BLaER1 treated with 17β-estradiol and CSF1 and Interleukin-3, amounts not matched to agents 10 nM and 100 nM (cell line): ENCODE results near the gene TMEM181.

Source experiments
- H3K27ac ChIP-seq, 11 experiments: shearing (Covaris generic); formaldehyde crosslinking; 2 replicates each; pipeline ENCODE4 v1.8.1; 2022
- H3K27me3 ChIP-seq, 11 experiments: shearing (Covaris generic); formaldehyde crosslinking; 2 replicates each; pipeline ENCODE4 v1.8.1; 2022
- H3K36me3 ChIP-seq, 11 experiments: shearing (Covaris generic); formaldehyde crosslinking; 2 replicates each; pipeline ENCODE4 v1.8.1; 2022
- H3K4me1 ChIP-seq, 10 experiments: shearing (Covaris generic); formaldehyde crosslinking; 2 replicates each; pipeline ENCODE4 v1.8.1; 2022
- H3K4me2 ChIP-seq, 11 experiments: shearing (Covaris generic); formaldehyde crosslinking; 2 replicates each; pipeline ENCODE4 v1.8.1; 2022
- H3K4me3 ChIP-seq, 10 experiments: shearing (Covaris generic); formaldehyde crosslinking; 2 replicates each; pipeline ENCODE4 v1.8.1; 2022
- H3K9ac ChIP-seq, 11 experiments: shearing (Covaris generic); formaldehyde crosslinking; 2 replicates each; pipeline ENCODE4 v1.8.1; 2022
- H3K9me3 ChIP-seq, 11 experiments: shearing (Covaris generic); formaldehyde crosslinking; replicated peaks in 1 of 11; 2 replicates each; pipeline ENCODE4 v1.8.1; 2022
- H4K20me1 ChIP-seq, 11 experiments: shearing (Covaris generic); formaldehyde crosslinking; 2 replicates each; pipeline ENCODE4 v1.8.1; 2022
- Cebpa-rat ChIP-seq, 11 experiments: shearing (Covaris generic); IDR thresholded peaks; 2 replicates each; pipeline ENCODE4 v1.8.1; 2022

Gene TMEM181

GRCh38 chr6:158684311-158684710, 124.4 kb downstream of the TMEM181 start:
- peaks cover 0 to 8% (median 0%) of the 10 kb centered on the region in 11 experiments; a peak in 3 of 22 replicates for H3K27me3 ChIP-seq
- no peak overlapping the region for H3K9ac ChIP-seq
- no peak for TF ChIP-seq Cebpa-rat (IDR thresholded peaks at IDR 0.05)
- no peaks in the 10 kb centered on the region for H3K9me3 ChIP-seq
- peaks cover 0 to 48% (median 0%) of the 10 kb centered on the region in 11 experiments; a peak in 5 of 22 replicates for H3K36me3 ChIP-seq
- H3K4me3 ChIP-seq, result no peak overlapping the region
- no peaks in the 10 kb centered on the region for H4K20me1 ChIP-seq
- no peak overlapping the region for H3K4me2 ChIP-seq
- H3K27ac ChIP-seq, result no peak overlapping the region
- H3K4me1 ChIP-seq, result peaks cover 17 to 43% (median 21%) of the 10 kb centered on the region in 10 experiments

DNA sequence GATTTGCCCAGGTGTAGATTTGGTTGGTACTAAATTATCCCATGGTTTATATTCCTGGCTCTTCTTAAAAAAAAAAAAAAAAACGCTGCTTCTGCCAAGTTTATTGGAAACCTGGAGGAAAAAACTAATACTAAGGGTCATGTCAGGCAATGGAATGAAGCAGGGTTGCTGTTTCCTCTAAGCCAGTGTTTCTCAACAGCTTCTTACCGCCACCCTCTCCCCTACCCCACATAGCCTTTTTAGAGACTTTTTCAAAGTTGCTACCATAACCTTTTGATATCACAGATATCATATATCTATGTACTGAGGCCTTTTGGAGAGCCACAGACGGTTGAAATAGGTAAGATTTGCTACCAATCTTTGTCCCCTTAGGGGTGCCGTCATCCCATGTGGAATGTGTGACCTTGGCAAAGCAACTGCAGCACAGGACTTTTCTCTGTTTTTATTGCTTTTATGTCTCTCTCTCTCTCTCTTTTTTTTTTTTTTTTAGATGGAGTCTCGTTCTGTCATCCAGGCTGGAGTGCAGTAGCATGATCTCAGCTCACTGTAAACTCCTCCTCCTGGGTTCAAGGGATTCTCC, 124.9 kb downstream of the TMEM181 start:
- Histone ChIP-seq H3K27me3 (peaks cover 0 to 8% (median 0%) of the 10 kb centered on the region in 11 experiments; a peak in 3 of 22 replicates), H3K4me3 (no peak overlapping the region), H3K9me3 (no peaks in the 10 kb centered on the region), H3K4me2 (no peak overlapping the region), H3K9ac (no peak overlapping the region), H3K4me1 (peaks cover 17 to 49% (median 21%) of the 10 kb centered on the region in 10 experiments), H3K36me3 (peaks cover 0 to 50% (median 0%) of the 10 kb centered on the region in 11 experiments; a peak in 5 of 22 replicates), H4K20me1 (no peaks in the 10 kb centered on the region), H3K27ac (no peak overlapping the region)
- no peak for TF ChIP-seq Cebpa-rat (IDR thresholded peaks at IDR 0.05)
